NCI-H2107 treated with DMSO at 0.1 percent for 48 hours (cell line): Measurements from ENCODE around the gene ITGB7.
A peak's percentile ranks its signal among the peaks of the same experiment; 100 is the strongest.

Experiments used
- DNase-seq: peaks from one replicate; lab custom pipeline; 2025; ENCODE audit not compliant: unreplicated experiment; lab: John Stamatoyannopoulos, UW

Gene ITGB7

DNA sequence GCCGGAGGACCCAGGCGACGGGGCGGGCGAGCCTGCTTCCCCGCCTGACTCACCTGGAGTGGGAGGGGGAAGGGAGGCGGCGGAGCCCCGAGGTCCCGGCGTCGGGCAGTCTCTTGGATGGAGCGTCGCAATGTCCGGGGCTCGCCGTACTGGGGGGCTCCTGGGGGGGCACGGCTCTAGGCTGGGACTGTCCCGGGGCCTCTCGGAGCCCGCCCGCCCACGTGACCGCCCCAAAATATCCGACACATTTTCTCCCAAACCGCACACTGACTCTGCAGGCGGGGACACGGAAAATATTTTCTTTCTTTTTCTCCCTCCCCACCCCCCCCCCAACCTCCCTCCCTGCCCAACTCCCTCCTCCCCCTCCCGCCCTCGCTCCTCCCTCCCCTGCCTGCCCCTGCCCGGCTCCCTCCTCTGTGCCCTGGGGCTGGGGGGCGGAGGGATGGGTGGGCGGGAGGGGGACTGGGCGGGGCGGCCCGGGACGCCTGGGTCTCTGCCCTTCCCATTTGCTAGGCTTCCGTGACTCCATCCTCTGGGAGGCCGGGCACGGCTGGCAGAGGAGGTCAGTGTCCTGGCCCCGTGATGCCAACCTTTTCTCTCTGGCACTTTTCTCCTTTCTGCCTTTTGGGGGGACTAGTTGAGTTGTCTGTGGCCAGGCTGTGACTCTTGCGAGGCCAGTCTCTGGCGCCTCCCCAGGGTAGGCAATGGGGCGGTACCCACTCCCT lies 25.0 kb upstream of the ITGB7 start, which contains the start of gene RARG:
TSS of gene RARG (minus strand) at position 289 of the 725 bp plus-strand sequence. CDS start 4,664 bp downstream, outside the sequence.
- DNase-seq = no peak

DNA sequence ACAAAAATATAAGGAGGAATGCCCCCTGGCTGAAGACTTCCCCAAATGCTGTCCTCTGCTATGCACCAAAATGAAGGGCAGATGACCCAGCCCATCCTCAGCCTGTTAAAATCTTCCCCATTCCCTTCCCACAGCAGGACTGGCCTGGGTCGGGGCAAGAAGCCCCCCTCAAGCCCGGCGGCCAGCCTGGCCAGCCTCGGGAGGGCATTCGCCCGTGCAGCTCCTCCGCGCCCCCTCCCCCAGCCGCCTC lies 24.5 kb upstream of the ITGB7 start:
- no peak for DNase-seq

DNA sequence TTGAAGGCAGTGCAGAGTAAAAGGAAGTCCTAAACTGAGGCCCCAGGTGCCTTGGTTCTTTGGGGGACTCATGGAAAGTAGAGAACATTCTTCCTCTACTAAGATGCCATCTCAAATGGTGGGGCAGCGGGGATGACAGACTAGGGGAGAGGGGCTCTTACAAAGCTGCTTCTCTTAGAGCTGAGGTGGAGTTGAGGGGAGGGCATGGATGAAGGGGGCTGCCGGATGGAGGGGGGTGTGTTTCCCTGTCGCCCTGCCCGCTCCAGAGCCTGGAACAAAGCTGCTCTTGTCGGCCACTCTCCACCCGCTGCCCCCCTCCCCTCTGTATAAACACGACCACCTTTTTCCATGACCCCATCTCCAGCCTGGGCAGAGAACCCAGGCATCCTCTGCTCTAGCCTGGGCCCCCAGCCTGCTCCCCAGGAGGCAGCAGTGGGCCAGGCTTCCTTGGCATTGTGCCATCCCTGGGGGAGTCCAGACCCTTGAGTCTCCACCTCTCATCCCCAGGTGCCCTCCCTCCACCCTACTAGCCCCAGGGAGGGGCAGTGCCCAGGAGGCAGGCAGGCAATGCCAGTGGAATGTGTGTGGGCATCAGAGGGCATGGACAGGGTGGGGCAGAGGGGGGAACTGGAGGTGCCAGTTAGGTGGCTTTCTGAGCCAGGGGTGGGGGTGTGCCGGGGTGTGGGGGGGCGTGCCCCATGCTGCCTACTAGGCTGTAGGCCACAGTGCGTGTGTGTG lies 23.2 kb upstream of the ITGB7 start:
- no peak for DNase-seq

DNA sequence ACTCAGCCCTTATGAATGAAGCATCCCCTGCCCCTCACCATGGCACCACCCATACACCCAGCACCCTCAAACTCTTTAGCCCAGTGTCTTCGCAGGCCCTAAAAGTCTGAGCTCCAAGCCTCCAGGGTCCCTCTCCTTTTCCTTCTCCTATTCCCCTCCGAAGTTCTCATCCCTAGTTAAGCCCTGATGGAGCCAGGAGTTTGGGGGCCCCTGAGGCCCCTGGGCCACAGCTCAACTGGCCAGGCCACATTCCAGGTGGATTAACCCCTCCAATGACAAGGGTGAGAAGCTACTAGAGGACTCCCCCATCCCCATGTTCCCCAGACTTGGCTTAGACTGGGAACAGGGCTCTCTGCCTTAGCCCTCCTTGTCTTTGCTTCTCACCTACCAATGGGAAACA lies 22.4 kb upstream of the ITGB7 start:
- no peak for DNase-seq

DNA sequence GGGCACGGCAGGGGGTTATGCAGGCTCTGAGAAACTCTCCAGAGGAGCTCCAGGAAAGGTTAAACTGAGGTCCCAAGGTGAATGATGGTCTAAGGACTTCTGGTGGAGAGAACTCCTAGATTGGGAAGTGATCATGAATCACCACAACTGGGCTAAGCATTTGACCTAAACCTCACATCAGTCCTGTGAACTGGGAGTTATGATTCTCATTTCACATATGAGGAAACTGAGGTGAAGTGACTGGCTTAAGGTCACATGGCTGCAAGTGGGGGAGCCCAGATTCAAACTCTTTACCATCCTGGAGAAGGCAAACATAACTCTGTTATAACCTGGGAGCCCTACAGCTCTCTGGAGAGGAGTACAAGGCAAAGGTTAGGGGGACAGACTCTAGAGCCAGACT lies 20.8 kb upstream of the ITGB7 start:
- no peak for DNase-seq

DNA sequence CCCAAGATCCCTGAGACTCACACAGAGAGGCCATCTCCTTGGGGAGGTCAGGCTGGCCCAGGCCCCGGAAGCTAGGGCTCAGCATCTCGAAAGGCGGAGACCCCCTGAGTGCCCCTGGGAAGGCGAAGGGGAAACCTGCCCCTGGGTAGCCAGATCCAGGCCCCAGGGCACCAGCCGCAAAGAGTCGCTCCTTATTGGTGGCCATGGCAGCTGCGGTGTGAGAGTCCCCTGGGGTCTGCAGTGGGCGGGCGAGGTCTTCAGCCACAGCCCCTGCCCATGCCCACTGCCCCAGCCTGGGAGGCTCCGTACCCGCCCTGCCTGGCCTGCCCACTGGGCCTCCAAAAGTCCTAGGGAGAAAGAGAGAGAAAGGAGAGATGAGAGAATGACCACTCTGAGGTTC lies 20.3 kb upstream of the ITGB7 start:
- DNase-seq = no peak

DNA sequence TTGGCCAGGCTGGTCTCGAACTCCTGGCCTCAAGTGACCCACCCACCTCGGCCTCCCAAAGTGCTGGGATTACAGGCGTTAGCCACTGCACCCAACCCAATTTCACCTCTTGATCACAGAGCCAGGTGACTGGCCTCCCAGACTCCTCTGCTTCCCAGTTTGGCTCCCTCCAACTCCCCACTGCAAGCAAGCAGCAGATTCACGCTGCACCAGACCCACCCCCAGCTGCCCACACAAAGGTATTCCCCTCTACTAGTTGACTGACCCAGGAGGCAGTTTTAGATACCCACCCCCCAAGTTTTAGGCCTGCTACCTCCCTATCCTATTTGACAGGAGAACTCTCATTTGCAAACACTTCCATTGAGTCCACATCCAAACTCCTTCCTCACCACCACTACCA lies 19.8 kb upstream of the ITGB7 start:
- DNase-seq = no peak

DNA sequence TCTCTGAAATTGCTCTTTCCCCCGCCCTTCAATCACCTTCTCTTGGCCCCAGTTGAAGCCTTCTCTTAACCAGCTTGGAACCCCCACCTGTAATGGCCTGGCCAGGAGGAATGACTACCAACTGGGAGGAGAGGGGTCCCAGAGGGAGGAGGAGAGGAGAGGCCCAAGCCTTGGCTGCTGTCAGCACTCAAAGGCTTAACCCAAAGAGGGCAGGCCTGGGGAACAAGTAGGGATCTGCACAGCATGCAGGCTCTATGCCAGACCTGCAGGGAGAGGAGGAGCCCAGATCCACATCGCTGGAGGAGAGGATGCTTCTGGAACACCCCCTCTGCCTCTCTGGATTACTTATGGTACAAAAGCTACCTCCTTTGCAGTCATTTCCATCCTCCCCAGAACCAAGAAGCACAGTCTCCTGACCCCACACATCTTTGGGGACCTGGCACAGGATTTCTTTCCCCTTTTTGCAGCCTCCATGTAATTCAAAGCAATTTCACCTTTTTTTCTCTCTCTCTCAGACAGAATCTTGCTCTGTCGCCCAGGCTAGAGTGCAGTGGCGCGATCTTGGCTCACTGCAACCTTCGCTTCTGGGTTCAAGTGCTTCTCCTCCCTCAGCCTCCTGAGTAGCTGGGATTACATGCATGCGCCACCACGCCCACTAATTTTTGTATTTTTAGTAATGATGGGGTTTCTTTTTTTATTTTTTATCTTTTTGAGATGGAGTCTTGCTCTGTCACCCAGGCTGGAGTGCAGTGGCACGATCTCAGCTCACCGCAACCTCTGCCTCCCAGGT lies 18.8 kb upstream of the ITGB7 start:
- no peak for DNase-seq

DNA sequence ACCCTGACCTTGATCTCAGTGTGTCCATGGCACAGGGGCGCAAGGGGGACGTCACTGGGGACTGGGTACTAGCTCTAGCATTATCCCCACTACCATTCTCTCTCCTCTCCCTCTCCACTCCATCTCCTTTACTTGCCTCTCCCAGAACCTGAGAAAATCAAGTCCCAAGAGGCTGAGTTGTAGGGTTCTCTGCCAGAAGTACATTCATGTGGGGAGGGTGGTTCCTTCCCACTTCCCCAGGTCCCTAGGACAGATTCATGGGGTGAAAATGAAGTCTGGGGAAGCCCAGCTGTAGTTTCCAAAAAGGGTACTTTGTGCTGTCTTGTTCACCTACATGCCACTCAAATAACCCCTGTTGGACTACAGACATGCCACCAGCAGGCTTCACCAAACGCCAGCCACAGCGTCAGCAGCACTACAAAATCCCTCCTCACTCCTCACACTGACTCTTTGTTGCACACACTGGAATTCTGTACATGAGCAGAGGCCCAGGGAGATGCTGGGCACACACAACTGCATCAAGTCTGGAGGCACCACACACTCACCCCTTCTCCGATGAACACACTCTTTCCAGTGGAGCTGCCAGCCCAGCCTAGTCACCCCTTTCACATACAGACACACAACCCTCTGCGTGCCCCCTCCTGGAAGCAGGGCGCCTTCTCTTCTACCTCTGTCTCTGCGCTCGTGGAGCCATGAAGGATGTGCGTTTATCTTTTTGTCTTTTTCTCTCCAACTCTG lies 18.0 kb upstream of the ITGB7 start:
- DNase-seq = no peak

DNA sequence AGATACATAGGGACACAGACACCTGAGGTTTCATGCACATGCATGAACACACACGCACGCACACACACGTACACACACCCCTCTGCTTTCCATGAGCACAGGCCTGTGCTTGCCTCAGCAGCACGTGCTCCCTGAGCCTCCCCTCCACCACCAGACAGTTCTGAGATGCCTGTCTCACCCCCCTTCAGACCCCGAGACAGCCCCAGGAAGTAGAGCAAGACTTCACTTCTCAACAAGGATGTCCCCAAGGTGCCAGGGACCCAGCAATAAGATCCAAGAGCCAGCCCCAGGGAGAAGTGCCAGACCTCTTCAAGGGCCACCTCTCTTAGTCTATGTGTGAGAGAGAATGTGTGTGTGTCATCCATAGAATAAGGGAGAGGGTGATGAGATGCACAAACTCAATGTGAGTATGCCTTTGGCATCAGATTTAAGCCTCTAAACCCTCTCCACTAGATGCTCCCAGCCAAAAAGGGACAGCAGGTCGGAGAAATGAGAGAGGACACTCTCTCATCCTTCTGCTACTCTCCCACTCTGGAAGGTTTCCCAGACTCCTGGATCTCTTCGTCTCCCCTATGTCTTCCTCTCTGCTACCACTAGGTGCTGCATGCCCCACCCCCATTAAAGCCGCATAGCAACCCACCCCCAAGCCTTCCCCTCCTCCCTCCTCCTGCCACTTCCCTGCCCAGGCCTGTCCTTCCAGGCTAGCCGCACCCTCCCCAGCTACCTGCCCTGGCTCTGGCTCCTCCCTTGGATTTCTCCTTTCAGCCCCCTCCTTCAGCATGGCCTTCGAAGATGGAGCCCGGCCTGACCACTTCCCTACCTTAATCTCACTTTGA lies 17.2 kb upstream of the ITGB7 start:
- DNase-seq = no peak

DNA sequence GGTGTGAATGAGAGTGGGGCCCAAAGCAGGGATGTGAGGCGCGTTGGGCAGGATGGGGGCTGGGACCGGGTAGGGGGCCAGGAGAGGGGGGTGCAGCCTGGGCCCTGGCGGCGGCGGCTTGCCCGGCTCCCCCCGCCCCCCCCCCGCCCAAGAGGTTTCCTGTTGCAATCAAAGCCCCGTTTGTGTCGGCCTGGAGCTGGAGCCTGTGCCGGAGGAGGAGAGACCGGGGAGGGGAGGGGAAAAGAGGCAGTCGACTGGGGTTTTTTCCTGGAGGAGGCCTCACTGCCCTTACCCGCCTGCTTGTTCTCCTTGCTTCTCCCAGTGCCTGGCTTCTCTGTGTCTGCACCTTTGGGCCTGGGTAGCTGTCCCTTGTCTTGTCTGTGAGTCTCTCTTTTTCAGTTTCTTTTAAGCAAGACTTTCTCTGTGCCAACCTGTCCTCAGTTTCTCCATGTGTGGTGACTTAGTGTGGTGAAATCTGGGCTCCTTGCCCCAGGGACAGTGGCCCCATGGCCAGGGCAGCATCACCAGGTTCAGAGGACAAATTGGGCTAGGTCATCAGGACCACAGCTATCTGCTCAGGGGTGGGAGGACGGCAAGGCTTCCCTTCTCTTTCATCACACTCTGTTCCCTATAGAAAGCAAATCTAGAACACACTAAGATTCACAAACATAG lies 16.5 kb upstream of the ITGB7 start:
- no peak for DNase-seq

DNA sequence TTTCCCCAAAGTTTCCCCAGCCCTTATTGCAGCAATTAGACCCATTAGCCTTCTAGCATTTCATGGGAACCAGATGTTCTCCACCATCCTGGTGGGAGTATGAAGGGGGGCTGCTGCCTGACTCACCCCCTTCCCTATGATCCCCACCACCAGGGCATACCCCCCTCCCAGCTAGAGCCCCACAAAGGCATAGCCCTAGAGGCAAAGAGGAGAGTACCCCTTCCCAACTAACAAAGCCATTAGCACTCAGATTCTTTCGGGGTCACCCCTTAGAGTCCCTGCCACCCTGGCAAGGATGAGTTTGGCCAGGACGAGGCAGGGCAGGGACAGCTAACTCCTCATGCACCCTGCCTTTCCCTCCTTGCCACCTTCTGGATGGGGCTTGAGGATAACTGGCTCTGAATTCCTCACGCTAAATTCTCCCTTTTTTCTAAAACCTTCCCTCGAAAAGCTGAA lies 15.8 kb upstream of the ITGB7 start:
- DNase-seq = no peak

DNA sequence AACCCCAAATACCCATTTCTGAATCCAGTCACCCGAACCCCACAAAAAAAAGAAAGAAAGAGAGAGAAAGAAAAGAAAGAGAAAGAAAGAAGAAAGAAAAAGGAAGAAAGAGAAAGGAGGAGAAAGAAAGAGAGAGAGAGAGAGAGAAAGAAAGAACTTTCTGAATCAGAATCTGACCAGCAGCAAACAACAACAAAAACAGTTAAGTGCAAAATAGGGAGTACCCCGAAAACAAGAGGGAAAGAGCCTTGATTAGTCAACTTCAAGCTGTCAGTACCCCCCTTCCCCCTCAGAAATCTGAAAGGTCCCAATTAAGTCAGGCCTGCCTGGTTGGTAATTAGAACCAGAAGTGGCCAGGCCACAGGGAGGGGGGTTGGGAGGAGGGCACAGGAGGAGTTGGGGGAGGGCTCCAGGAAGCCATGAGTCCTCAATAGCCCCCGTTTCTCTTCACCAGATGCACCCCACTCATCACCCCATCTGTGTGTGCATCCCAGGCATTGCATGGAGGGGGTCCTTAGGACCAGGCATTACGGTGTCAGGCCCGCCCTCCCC lies 15.2 kb upstream of the ITGB7 start:
- DNase-seq = no peak

DNA sequence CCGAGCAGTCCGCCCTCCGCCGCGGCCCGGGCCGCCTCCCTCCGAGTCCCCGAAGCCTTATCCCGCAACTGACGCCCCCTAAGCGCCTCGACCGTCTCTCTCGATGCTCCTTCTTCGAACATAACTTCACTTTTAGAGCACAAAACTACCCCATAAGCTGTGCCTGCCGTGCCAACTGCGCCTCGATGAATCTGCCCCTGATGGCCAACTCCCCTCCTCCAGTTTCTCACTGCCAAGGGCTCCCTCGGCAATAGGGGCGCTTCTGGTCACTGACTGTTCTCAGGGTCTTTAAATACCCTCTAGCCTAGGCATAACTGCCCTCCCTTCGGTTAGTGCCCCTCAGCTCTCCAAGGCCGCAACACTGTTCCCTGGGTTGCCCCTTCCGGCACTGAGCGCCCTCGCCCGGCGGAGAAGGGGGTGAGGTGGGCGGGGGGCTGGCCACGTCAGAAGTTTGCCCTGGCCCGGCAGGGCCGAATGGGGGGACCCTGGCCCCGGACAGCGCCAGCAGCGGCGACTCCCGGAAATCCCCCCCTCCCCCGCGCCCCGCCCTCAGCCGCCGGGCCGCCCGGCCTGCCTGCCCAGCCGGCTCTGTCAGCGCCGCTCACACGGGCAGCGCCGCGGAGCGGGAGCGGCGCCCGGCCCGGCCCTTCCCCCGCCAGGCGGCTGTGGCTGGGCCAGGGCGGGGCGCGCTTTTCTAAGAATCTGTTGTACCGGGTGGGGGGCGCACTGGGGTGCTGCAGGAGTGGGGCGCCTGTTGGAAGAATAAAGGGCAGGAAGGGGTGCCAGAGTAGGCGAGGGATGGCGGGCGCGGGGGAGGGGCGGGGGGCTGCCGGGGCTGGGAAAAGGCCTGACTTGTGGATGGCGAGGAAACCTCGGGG lies 14.4 kb upstream of the ITGB7 start:
- DNase-seq = no peak

DNA sequence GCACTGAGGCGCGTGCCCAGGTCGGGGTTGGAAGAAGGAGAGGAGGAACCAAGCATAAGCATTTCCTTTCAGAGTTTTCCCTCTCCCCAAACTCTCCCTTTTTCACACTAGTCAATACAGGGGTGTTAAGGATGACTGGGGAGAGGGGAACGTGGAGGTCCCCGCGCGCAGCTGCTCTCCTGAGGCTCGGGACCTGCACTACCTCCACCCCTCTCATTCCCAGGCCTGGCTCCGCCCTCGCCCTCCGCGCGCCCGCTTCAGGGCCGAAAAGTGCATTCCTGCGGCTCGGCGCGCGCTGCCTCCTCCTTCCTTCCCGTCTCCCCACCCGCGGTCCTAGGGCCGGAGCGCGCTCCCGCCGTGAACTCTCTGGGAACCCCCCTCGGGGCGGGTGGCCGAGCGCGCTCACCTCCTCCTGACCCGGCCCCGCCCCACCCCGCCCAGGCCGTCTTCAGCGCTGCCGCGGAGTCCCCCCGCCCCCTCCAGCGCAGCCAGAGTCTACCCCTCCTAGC lies 13.7 kb upstream of the ITGB7 start:
- DNase-seq = peak; percentile 35

DNA sequence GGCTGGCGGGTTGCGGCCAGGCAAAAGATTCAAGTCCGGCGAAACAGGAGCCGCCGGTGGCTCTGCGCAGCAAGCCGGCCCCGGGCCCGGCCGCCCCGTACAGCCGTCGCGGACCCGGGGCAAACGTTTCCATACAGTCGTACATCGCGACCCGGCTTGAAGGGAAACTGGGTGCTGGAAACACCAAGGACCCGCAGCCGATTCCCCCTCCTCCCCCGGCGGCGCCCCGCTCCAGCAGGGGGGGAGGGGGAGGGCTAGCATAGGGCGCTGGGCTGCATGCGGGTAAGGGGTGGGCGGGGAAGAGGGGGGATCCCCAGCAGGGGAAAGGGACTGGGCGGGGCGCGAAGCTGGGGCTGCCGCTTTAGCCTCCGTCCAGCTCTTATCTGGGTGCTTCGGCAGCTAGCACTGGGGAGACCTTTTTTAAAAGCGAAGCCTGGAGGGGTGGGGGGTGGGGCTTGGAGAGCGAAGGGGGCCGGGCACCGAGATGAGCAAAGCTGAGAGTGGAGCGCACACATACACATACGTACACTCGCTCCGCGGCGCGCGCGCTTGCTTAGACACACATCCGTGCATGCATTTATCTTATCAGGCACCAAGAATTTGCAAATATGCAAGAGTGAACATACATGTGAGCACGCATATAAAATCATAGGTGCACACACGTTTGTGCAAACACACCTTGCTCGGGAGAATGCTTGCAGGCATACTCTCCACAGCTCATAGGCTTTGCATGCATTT lies 13.1 kb upstream of the ITGB7 start:
- DNase-seq = no peak

DNA sequence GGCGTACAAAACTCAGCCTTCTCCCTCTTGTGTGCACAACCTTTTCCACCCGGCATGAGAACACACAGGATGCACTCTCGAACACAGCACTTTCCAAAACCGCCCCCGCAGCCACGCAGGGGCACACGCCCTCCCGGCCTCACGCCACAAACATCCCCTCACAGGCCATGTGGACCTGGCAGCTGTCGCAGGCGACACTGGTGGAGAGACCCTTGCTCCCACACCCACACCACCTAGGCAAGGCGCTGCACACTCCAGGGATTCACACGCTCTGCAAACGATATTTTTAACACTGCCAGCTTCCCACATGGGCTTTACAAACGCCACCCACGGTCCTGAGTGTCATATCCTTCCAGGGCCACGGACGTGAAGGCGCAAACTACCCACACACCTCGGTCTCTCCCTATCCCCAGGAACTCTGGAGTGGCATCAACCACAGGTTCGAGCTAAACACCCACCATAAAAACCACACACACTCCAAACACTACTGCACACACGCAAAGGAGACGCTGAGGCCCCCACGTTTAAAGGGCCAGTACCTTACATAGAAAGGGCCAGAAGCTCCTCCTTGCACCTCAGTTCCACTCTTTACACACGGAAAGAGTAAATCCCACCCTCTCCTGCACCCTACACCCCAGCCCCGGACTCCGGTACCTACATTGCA lies 12.4 kb upstream of the ITGB7 start:
- DNase-seq = no peak
